Tibial artery (tissue), 4 donors: ENCODE data around the gene KIT.

ENCODE experiments used
- DNase-seq, 2 donors: peaks; one replicate each; pipeline ENCODE4 v3.0.0-alpha.2; 2019
- H3K27ac ChIP-seq, 2 donors: fragments of 200-600 bp; sonication (generic) in 1 of 2; 1 replicate in 1 of 2; 2 replicates in 1 of 2; pipeline ENCODE4 v1.5.1; 2018 to 2019; ENCODE audit warnings: mild to moderate bottlenecking in 1 of 2
- H3K27me3 ChIP-seq, 2 donors: fragments of 200-600 bp; sonication (generic) in 1 of 2; one replicate each; pipeline versions ENCODE4 v1.5.1 to v1.6.0; 2016 to 2019
- H3K36me3 ChIP-seq, 3 donors: fragments of 200-600 bp; sonication (generic) in 2 of 3; one replicate each; pipeline ENCODE4 v1.5.1; 2016 to 2019; ENCODE audit warnings: mild to moderate bottlenecking in 2 of 3
- H3K4me1 ChIP-seq, 4 donors: fragments of 200-600 bp; sonication (generic) in 2 of 4; 1 replicate in 3 of 4; 2 replicates in 1 of 4; pipeline ENCODE4 v1.5.1; 2016 to 2019
- H3K4me3 ChIP-seq, 2 donors: fragments of 200-600 bp; sonication (generic) in 1 of 2; 1 replicate in 1 of 2; 2 replicates in 1 of 2; pipeline ENCODE4 v1.5.1; 2018 to 2019; ENCODE audit warnings: mild to moderate bottlenecking in 2 of 2
- H3K9me3 ChIP-seq, 3 donors: fragments of 200-600 bp; sonication (generic) in 1 of 3; one replicate each; pipeline ENCODE4 v1.5.1; 2016 to 2019
- CTCF ChIP-seq, 2 experiments: fragments of 200-600 bp in 1 of 2; fragments of 450-650 bp in 1 of 2; IDR thresholded peaks; one replicate each; pipeline ENCODE4 v1.5.1; 2017 to 2019; ENCODE audit warnings: antibody characterized with exemption in 2 of 2, mild to moderate bottlenecking in 1 of 2, moderate library complexity in 1 of 2
- intact Hi-C: fragments of 100-400 bp; cut with DNase I; formaldehyde crosslinking; loops from one replicate; pipeline ENCODE4 v1.15.0; 2023; ENCODE audit warnings: low total_unique reads

Gene KIT

DNA sequence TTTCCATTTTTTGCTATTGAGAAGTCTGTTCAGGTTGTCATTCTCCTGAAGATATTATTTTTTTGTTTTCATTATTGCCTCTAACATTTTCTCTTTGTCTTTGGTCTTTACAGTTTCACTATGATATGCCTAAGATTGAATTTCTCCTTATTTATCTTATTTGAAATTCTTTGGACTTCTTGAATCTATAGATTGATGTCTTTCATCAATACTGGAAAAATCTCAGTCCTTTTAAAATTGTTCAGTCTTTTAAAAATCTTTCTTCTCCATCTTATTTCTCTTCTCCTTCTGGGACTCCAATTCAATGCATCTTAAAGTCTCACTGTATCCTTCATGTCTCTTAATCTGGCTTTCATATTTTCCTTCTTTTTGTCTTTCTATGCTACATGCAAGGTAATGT lies 86.7 kb downstream of the KIT start:
- H3K4me1 ChIP-seq: no peaks in the 10 kb centered on the region
- H3K27ac ChIP-seq: no peak overlapping the region
- no peaks in the 10 kb centered on the region for H3K27me3 ChIP-seq
- no peaks in the 10 kb centered on the region for H3K9me3 ChIP-seq
- DNase-seq: no peak
- TF ChIP-seq CTCF (IDR thresholded peaks at IDR 0.05): no peak
- H3K4me3 ChIP-seq: no peak overlapping the region
- no peaks in the 10 kb centered on the region for H3K36me3 ChIP-seq
- intact Hi-C loops: no loop called here

DNA sequence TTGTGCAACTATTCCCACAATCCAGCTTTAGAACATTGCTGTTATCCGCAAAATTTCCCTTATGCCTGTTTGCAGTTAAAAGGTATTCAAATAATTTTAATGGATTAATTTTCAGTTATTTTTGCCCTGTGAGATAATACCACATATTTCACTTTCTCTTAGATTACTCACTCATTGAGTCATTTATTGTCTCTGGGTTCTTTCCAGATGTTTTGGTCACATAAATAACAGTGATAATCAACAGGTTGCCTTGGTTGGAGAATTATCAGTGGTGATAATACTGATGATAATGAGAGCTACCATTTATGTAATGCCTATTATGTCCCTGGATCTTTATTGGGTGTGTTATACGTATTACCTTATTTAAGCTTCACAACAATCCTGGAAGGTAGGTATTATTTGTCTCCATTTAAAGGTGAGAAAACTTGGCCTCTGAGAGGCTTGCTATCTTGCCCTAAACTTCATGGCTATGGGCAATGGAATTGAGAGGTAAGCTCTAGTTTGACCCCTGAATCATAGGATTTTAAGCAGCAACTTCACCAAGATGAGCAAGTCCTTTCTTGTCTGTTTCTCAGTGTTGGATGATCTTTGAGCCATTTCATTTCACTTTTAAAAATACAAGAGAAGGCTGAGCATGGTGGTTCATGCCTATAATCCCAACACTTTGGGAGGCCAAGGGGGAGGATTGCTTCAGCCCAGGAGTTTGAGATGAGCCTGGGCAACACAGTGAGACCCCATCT lies 87.4 kb downstream of the KIT start:
- DNase-seq: no peak
- Histone ChIP-seq H3K4me1 (no peaks in the 10 kb centered on the region), H3K4me3 (no peak overlapping the region), H3K9me3 (no peaks in the 10 kb centered on the region), H3K36me3 (no peaks in the 10 kb centered on the region), H3K27me3 (no peaks in the 10 kb centered on the region), H3K27ac (no peak overlapping the region)
- intact Hi-C loops: no loop called here
- TF ChIP-seq CTCF (IDR thresholded peaks at IDR 0.05): no peak

DNA sequence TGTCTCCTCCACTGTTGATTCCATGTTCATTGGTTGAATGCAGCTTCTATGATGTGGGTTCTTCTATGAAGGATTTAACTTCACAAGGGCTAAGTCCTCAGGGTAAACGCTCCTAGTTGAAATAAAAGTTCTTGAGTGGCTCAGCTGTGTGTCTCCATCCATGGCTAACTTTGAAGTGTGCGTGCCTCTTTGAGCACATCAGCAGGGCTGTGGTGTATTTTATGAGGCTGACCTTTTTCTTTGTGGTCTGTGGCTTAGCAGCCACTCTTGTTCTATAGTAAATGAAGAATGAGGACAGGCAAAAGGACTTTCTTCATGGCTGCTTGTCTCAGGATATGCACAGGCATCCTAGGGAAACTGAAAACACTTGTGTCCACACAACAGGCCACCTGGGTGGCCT lies 88.5 kb downstream of the KIT start:
- Histone ChIP-seq H3K27me3 (no peaks in the 10 kb centered on the region), H3K9me3 (no peaks in the 10 kb centered on the region), H3K36me3 (no peaks in the 10 kb centered on the region), H3K27ac (no peak overlapping the region), H3K4me3 (no peak overlapping the region), H3K4me1 (no peaks in the 10 kb centered on the region)
- DNase-seq: no peak
- intact Hi-C loops: no loop called here
- TF ChIP-seq CTCF (IDR thresholded peaks at IDR 0.05): no peak

- H3K4me3 ChIP-seq: no peak overlapping the region
- no peaks in the 10 kb centered on the region for H3K4me1 ChIP-seq
- H3K27me3 ChIP-seq: no peaks in the 10 kb centered on the region
- H3K36me3 ChIP-seq: no peaks in the 10 kb centered on the region
- intact Hi-C loops: no loop called here
- H3K27ac ChIP-seq: no peak overlapping the region
- DNase-seq: no peak
- H3K9me3 ChIP-seq: no peaks in the 10 kb centered on the region
- no peak for TF ChIP-seq CTCF (IDR thresholded peaks at IDR 0.05)
Observed at GRCh38 chr4:54750341-54750740, 92.6 kb downstream of the KIT start.

- Histone ChIP-seq H3K4me1 (no peaks in the 10 kb centered on the region), H3K4me3 (no peak overlapping the region), H3K27ac (no peak overlapping the region), H3K36me3 (no peaks in the 10 kb centered on the region), H3K27me3 (no peaks in the 10 kb centered on the region), H3K9me3 (no peaks in the 10 kb centered on the region)
- intact Hi-C loops: no loop called here
- no peak for TF ChIP-seq CTCF (IDR thresholded peaks at IDR 0.05)
- DNase-seq: no peak
Observed at GRCh38 chr4:54754394-54754793, 96.6 kb downstream of the KIT start.

- DNase-seq: no peak
- Histone ChIP-seq H3K4me3 (no peak overlapping the region), H3K27me3 (no peaks in the 10 kb centered on the region), H3K36me3 (no peaks in the 10 kb centered on the region), H3K4me1 (peaks cover 0 to 7% (median 0%) of the 10 kb centered on the region in 4 donors), H3K27ac (no peak overlapping the region), H3K9me3 (peaks cover 0 to 11% (median 5%) of the 10 kb centered on the region in 3 donors)
- TF ChIP-seq CTCF (IDR thresholded peaks at IDR 0.05): no peak
- intact Hi-C loops: no loop called here
Observed at GRCh38 chr4:54764476-54764875, 106.7 kb downstream of the KIT start.
